WTC11 (cell line): ENCODE results near the gene AMER1. TPM values are rescaled to one million over a fixed set of nuclear protein-coding genes. Genes with fewer than 3 reads are reported as not detected.

Experiments used
- ATAC-seq: fragments of 200-7000 bp; cut with Tn5 transposase; 2 replicates; pipeline ENCODE4 v1.10.0; 2021; ENCODE audit warnings: mild to moderate bottlenecking, moderate library complexity
- CTCF ChIA-PET: fragments of 300-600 bp; sonication (Branson Sonifier 250); formaldehyde crosslinking; loops from one replicate; lab custom pipeline; 2021; ENCODE audit warnings: antibody characterized with exemption; lab: Charles Lee
- POLR2A ChIA-PET: fragments of 350-600 bp; sonication (Branson Sonifier 250); formaldehyde crosslinking; loops from one replicate; lab custom pipeline; 2021; ENCODE audit warnings: antibody characterized with exemption; lab: Charles Lee
- DNase-seq: peaks from one replicate; pipeline ENCODE4 v3.0.0; 2021; ENCODE audit warnings: low spot score
- H3K27ac Mint-ChIP-seq: 2 replicates; pipeline ENCODE4 v1.8.0; 2021; ENCODE audit warnings: mixed read lengths
- H3K27me3 Mint-ChIP-seq: 2 replicates; pipeline ENCODE4 v1.8.0; 2021; ENCODE audit warnings: low read depth, mild to moderate bottlenecking, moderate library complexity, mixed read lengths
- H3K36me3 Mint-ChIP-seq: 2 replicates; pipeline ENCODE4 v1.8.0; 2021; ENCODE audit warnings: mixed read lengths
- H3K4me1 Mint-ChIP-seq: 2 replicates; pipeline ENCODE4 v1.8.0; 2022; ENCODE audit warnings: mixed read lengths
- H3K4me3 Mint-ChIP-seq: 2 replicates; pipeline ENCODE4 v1.8.0; 2021; ENCODE audit warnings: mild to moderate bottlenecking, moderate library complexity, mixed read lengths
- H3K9me3 Mint-ChIP-seq: 2 replicates; pipeline ENCODE4 v1.8.0; 2021; ENCODE audit warnings: mixed read lengths
- ATF2 ChIP-seq: sonication (generic); formaldehyde crosslinking; IDR thresholded peaks from 2 replicates; pipeline ENCODE4 v1.8.1; 2022; ENCODE audit warnings: low read depth, missing genetic modification reagents, borderline replicate concordance
- ATF3 ChIP-seq: sonication (generic); formaldehyde crosslinking; conservative IDR thresholded peaks from 2 replicates; pipeline ENCODE4 v1.8.1; 2022; ENCODE audit warnings: mild to moderate bottlenecking, missing genetic modification reagents
- FOXP4 ChIP-seq: sonication (generic); formaldehyde crosslinking; IDR thresholded peaks from 2 replicates; pipeline ENCODE4 v1.8.0; 2022; ENCODE audit warnings: mild to moderate bottlenecking, missing genetic modification reagents
- HMGA2 ChIP-seq: fragments of 250-450 bp; sonication (Bioruptor Pico); IDR thresholded peaks from 2 replicates; pipeline ENCODE4 v1.4.0; 2021; ENCODE audit warnings: mild to moderate bottlenecking, moderate library complexity
- IRF2 ChIP-seq: sonication (generic); formaldehyde crosslinking; IDR thresholded peaks from 2 replicates; pipeline ENCODE4 v1.8.0; 2022; ENCODE audit warnings: low read depth, missing genetic modification reagents, borderline replicate concordance
- JUN ChIP-seq: sonication (generic); formaldehyde crosslinking; IDR thresholded peaks from 2 replicates; pipeline ENCODE4 v1.8.0; 2023; ENCODE audit warnings: mild to moderate bottlenecking, missing genetic modification reagents
- PRDM15 ChIP-seq: sonication (generic); formaldehyde crosslinking; IDR thresholded peaks from 2 replicates; pipeline ENCODE4 v1.8.0; 2022; ENCODE audit warnings: missing genetic modification reagents
- RELA ChIP-seq: sonication (generic); formaldehyde crosslinking; IDR thresholded peaks from 2 replicates; pipeline ENCODE4 v1.8.1; 2022; ENCODE audit warnings: missing genetic modification reagents, mild to moderate bottlenecking, borderline replicate concordance
- RORB ChIP-seq: fragments of 250-450 bp; sonication (Bioruptor Pico); IDR thresholded peaks from 2 replicates; pipeline ENCODE4 v1.9.0; 2021; ENCODE audit warnings: mild to moderate bottlenecking
- STAT6 ChIP-seq: sonication (generic); formaldehyde crosslinking; conservative IDR thresholded peaks from 2 replicates; pipeline ENCODE4 v1.8.1; 2023; ENCODE audit warnings: mild to moderate bottlenecking, low read depth, missing genetic modification reagents, moderate library complexity
- TCF7 ChIP-seq: sonication (generic); formaldehyde crosslinking; IDR thresholded peaks from 2 replicates; pipeline ENCODE4 v1.8.0; 2022; ENCODE audit warnings: mild to moderate bottlenecking, low read depth, missing genetic modification reagents, moderate library complexity
- ZNF121 ChIP-seq: sonication (generic); formaldehyde crosslinking; IDR thresholded peaks from 2 replicates; pipeline ENCODE4 v1.8.0; 2023; ENCODE audit warnings: missing genetic modification reagents
- ZNF138 ChIP-seq: sonication (generic); formaldehyde crosslinking; conservative IDR thresholded peaks from 2 replicates; pipeline ENCODE4 v1.8.1; 2022; ENCODE audit warnings: mild to moderate bottlenecking, moderate library complexity, missing genetic modification reagents
- ZNF232 ChIP-seq: sonication (generic); formaldehyde crosslinking; IDR thresholded peaks from 2 replicates; pipeline ENCODE4 v1.8.0; 2022; ENCODE audit warnings: mild to moderate bottlenecking, missing genetic modification reagents
- ZNF263 ChIP-seq: sonication (generic); formaldehyde crosslinking; IDR thresholded peaks from 2 replicates; pipeline ENCODE4 v1.8.1; 2022; ENCODE audit warnings: low read depth, mild to moderate bottlenecking, moderate library complexity, missing genetic modification reagents
- ZNF317 ChIP-seq: sonication (generic); formaldehyde crosslinking; IDR thresholded peaks from 2 replicates; pipeline ENCODE4 v1.8.1; 2023; ENCODE audit warnings: low read depth, mild to moderate bottlenecking, moderate library complexity, missing genetic modification reagents, borderline replicate concordance
- ZNF416 ChIP-seq: fragments of 250-450 bp; sonication (Bioruptor Pico); IDR thresholded peaks from 2 replicates; pipeline ENCODE4 v1.9.0; 2021; ENCODE audit warnings: mild to moderate bottlenecking, inconsistent platforms
- ZNF512 ChIP-seq: sonication (generic); formaldehyde crosslinking; IDR thresholded peaks from 2 replicates; pipeline ENCODE4 v1.8.1; 2022; ENCODE audit warnings: missing genetic modification reagents, borderline replicate concordance
- total RNA-seq: library from RNA; stranded (reverse); gene quantifications from 3 replicates; pipeline ENCODE4 v1.2.3, GENCODE V29; 2021
- TF ChIP-seq, protein P1 (sequence below): sonication (generic); formaldehyde crosslinking; IDR thresholded peaks from 2 replicates; pipeline ENCODE4 v1.8.1; 2023; ENCODE audit warnings: mild to moderate bottlenecking, missing genetic modification reagents, moderate library complexity

Gene AMER1
- total RNA-seq, 1 experiment from 2014 or later, result 9.9 TPM

DNA sequence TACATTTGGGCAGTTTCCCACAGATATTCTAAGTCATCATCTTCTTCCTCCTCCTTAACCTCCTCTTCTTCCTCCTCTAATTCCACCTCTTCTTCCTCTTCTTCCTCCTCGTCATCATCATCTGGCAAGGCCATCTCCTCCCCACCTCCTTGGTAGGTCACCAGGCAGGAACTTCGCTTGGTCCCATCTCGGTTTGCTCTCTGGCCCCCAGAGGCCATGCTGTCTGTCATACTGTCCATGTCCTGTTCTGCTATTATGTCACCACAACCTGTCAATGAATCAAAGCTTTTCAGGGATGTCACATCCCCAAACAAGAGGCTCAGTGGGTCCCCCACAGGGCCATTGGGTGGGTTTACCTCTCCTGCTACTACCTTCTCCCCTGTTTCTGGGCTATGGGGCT lies 13.5 kb downstream of the AMER1 start:
- TF ChIP-seq ZNF263, result no peak
- TF ChIP-seq RORB (CRISPR knock-in tag), result no peak
- TF ChIP-seq ZNF416 (CRISPR knock-in tag), result no peak
- TF ChIP-seq RELA (CRISPR knock-in tag), result no peak
- no peak for TF ChIP-seq JUN (CRISPR knock-in tag)
- no peak for TF ChIP-seq ZNF317 (CRISPR knock-in tag)
- TF ChIP-seq, protein P1, sequence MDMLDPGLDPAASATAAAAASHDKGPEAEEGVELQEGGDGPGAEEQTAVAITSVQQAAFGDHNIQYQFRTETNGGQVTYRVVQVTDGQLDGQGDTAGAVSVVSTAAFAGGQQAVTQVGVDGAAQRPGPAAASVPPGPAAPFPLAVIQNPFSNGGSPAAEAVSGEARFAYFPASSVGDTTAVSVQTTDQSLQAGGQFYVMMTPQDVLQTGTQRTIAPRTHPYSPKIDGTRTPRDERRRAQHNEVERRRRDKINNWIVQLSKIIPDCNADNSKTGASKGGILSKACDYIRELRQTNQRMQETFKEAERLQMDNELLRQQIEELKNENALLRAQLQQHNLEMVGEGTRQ (CRISPR knock-in tag), result no peak
- TF ChIP-seq ZNF512 (CRISPR knock-in tag), result no peak
- TF ChIP-seq ZNF138 (CRISPR knock-in tag), result no peak
- no peak for TF ChIP-seq IRF2 (CRISPR knock-in tag)
- no peak for TF ChIP-seq STAT6 (CRISPR knock-in tag)
- TF ChIP-seq ATF2 (CRISPR knock-in tag), result no peak
- no peaks in the 10 kb centered on the region for H3K9me3 Mint-ChIP-seq
- no peak for DNase-seq
- CTCF ChIA-PET, result no interaction called here
- no peak overlapping the region for H3K4me3 Mint-ChIP-seq
- ATAC-seq, result no peak
- H3K36me3 Mint-ChIP-seq, result peaks cover 22% of the 10 kb centered on the region
- POLR2A ChIA-PET, result no interaction called here
- H3K4me1 Mint-ChIP-seq, result peaks cover 20% of the 10 kb centered on the region
- no peak overlapping the region for H3K27ac Mint-ChIP-seq
- no peaks in the 10 kb centered on the region for H3K27me3 Mint-ChIP-seq

DNA sequence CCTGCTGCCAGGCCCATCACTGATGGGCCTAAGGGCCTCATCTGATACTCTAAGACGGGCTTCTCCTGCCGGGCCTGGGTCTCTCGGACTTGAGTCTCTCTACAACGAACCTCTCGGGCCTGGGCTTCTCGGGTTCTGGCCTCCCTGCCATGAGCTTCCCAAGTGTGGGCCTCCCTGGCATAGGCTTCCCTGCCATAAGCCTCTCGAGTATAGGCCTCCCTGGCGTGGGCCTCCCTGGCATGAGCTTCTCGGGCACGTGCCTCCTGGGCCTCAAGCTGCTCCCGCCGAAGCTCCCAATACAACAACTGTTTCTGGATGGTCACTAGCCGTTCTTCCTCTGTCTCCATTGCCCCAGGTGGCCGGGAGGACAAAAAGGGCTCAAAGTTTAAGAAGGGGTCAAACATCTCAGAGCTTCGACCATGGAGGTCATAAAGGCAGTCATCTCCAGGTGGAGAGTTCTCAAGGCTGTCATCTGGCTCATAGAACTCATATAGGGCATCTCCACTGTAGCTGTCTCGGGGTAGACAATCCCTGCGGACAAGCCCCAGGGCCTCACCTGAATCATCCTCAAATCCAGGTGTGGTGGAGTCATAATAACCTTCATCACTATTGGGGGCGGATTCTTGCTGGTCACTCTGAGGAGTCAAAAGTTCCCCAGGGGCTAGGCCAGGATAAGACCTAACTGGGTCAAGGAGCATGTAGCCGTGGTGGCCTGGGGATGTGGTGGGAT lies 14.1 kb downstream of the AMER1 start:
- no peaks in the 10 kb centered on the region for H3K27me3 Mint-ChIP-seq
- no peak overlapping the region for H3K27ac Mint-ChIP-seq
- ChIA-PET POLR2A (no interaction called here), CTCF (no interaction called here)
- H3K9me3 Mint-ChIP-seq, result no peaks in the 10 kb centered on the region
- no peak for ATAC-seq
- no peak overlapping the region for H3K4me3 Mint-ChIP-seq
- peaks cover 15% of the 10 kb centered on the region for H3K4me1 Mint-ChIP-seq
- no peak for DNase-seq
- peaks cover 22% of the 10 kb centered on the region for H3K36me3 Mint-ChIP-seq
- TF ChIP-seq ZNF317 (CRISPR knock-in tag) (no peak), ZNF512 (CRISPR knock-in tag) (no peak), FOXP4 (CRISPR knock-in tag) (no peak), ATF3 (CRISPR knock-in tag) (no peak), PRDM15 (CRISPR knock-in tag) (no peak), ZNF121 (CRISPR knock-in tag) (no peak), HMGA2 (CRISPR knock-in tag) (no peak), ZNF232 (CRISPR knock-in tag) (no peak), TCF7 (CRISPR knock-in tag) (no peak)
